COR-L47 (cell line): ENCODE data around the gene KDM4C.
A peak's percentile ranks its signal among the peaks of the same experiment; 100 is the strongest.

Experiments used
- DNase-seq: peaks from one replicate; lab custom pipeline; 2025; lab: John Stamatoyannopoulos, UW

The KDM4C gene

GRCh38 chr9:7097785-7098752 lies 340.3 kb downstream of the KDM4C start:
- no peak for DNase-seq

DNA sequence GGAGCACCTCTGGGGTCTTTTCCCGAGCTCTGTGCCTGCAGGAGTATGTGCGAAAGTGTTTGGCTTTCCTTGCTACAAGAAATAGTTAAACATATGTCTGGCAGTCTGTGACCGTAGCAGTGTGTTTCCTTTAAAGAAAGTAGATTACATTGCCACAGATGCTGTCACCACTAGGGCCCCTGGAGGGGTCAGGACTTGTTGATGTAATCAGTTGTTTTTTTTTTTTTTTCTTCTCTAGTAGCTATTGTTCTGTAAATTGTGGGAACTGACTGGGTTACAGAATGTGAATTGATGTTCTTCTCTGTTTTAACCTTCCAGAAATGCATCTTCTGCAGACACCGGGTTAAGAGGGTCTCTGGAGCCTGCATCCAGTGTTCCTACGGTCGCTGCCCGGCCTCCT lies 345.6 kb downstream of the KDM4C start:
- no peak for DNase-seq

GRCh38 chr9:7103771-7104170 lies 346.0 kb downstream of the KDM4C start:
- no peak for DNase-seq

GRCh38 chr9:7104625-7105024 lies 346.9 kb downstream of the KDM4C start:
- DNase-seq, result no peak

GRCh38 chr9:7105095-7105494 lies 347.3 kb downstream of the KDM4C start:
- DNase-seq, result no peak

DNA sequence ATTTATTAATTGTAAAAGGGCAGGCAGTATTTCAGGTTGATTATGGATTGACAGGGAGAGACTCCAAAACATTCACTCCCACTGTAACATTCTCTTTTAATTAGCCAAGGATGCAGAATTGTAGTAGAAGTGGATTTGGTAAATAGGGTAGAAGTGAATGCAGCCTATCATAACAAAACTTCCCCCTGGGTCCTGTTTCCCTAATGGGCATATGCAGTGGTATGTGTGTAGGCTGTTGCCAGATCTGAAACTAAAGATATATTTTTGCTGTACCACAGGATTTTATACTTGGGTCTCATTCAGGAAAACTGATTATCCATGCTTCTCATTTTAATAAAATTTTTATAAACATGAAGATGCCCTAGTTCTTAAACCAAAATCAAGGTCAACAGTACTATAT lies 351.2 kb downstream of the KDM4C start:
- no peak for DNase-seq

- DNase-seq, result no peak
Measured at GRCh38 chr9:7111413-7111812, 353.6 kb downstream of the KDM4C start.

GRCh38 chr9:7115606-7116005 lies 357.8 kb downstream of the KDM4C start:
- peak; percentile 22 for DNase-seq

GRCh38 chr9:7117676-7118561 lies 360.1 kb downstream of the KDM4C start:
- DNase-seq, result peak; percentile 12

DNA sequence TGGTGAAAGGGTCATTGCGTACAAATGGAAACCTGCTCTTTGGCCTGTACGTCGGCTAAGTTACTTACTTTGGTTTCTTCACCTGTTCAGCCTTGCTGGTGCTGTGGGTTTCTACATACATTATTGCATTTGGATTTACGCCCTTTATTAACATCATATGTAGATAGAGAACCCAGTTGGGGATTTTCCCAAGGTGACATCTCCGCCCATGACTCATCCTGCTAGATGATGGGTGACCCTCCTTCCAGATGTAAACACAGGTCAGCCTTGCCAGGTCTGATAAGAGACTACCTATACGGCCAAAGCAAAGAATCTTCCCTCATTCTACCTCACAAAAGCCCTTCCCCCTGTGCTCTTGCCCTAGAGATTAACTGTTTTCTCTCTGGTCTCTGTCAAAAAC lies 360.9 kb downstream of the KDM4C start:
- DNase-seq, result no peak

- DNase-seq, result no peak
Measured at GRCh38 chr9:7119612-7120011, 361.8 kb downstream of the KDM4C start.

GRCh38 chr9:7121055-7121454 lies 363.3 kb downstream of the KDM4C start:
- no peak for DNase-seq

DNA sequence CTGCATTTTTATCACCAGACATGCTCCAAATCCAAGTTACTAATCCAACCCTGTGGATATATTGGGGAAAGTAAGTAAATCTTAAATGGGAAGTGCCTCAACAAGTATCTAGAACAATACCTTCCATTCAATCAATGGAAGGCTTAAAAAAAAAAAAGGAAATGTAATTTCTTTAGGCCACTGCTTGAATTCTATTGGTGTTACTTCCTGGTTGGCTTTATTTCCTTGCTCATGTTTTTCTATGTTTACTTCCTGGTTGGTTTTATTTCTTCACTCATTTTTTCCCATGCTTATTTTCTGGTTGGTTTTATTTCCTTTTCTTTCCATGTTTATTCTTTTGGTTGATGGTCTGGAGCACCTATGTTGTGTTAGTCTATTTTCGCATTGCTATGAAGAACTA lies 363.9 kb downstream of the KDM4C start:
- no peak for DNase-seq

GRCh38 chr9:7123743-7124142 lies 366.0 kb downstream of the KDM4C start:
- no peak for DNase-seq

GRCh38 chr9:7125231-7125630 lies 367.5 kb downstream of the KDM4C start:
- DNase-seq, result no peak

- DNase-seq, result no peak
Measured at GRCh38 chr9:7129391-7129790, 371.6 kb downstream of the KDM4C start.

DNA sequence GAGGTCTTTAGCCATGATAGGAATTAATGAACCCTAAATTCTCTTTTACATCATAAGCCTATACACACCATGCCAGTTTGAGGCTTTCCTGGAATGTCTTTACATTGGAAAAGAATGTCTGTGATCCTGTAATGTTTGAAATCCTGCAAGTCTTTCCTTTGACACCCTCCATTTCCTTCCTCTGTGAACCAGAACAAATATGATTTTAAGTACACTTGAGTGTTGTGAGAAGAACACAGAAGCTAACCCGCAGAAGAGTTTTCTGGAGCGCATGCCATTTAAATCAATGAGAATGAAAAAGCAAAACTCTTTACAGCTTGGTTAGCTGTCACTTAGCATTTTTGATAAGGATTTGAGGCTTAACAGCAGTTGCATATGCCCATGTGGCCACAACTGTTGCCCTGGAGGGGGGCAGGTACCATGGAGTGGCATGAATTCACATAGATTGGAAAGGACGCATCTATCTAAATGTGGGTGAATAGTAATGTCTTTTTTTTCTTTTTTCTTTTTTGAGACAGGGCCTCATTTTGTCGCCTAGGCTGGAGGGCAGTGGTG lies 372.6 kb downstream of the KDM4C start:
- no peak for DNase-seq

DNA sequence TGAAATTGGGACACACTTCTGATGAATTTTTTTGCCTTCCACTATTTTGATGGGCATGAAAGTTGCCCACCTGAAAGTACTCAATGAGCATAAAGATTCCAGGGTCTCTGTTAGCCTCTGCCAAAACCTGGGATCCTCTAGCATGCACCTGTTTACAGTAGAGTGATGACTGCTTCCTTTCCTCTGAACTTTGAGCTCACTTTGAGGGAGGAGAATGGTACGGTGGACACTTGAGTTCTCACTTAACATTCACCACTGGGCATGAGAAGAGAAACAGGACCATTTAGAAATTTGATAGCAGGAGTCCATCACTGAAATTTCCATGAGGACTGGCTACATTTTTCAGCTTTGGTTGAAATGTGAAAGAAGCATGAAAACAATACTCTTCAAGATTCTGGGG lies 374.8 kb downstream of the KDM4C start:
- DNase-seq, result no peak

GRCh38 chr9:7135735-7136134 lies 378.0 kb downstream of the KDM4C start:
- DNase-seq, result no peak

DNA sequence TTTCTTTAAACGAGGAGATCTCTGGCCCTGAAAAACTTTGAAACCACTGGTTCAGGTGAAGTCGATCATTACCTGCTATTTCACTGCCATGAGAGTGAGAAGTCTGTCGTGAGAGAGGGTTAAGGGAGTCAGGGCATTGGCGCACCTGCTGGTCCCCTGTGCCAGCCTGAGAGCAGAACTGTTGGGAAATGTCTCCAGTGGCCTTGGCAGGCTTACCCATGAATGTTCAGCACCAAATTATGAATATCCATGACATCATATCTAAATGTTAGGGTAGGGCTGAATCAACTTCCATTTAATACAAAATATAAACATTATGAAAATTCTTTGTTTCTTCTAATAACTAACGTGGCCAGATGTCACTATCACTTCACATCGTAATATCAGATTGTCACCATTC lies 379.3 kb downstream of the KDM4C start:
- DNase-seq, result no peak

- DNase-seq, result peak; percentile 37
Measured at GRCh38 chr9:7137571-7137970, 379.8 kb downstream of the KDM4C start.

GRCh38 chr9:7139886-7140285 lies 382.1 kb downstream of the KDM4C start:
- no peak for DNase-seq

GRCh38 chr9:7140401-7140800 lies 382.6 kb downstream of the KDM4C start:
- DNase-seq, result no peak
